CD14-positive monocyte (primary cell): ENCODE measurements around the gene SIX2. TPM values are rescaled to one million over a fixed set of nuclear protein-coding genes. Genes with fewer than 3 reads are reported as not detected.
A peak's percentile ranks its signal among the peaks of the same experiment; 100 is the strongest.

ENCODE experiments used
- DNase-seq, 3 donors: peaks; one replicate each; pipeline ENCODE4 v3.0.0-alpha.2; 2011 to 2022
- H2AFZ ChIP-seq: 2 replicates; pipeline ENCODE4 v1.6.0; 2012; ENCODE audit warnings: mild to moderate bottlenecking, low read depth, low read length, inconsistent platforms; ENCODE audit not compliant: insufficient read depth, poor library complexity, severe bottlenecking
- H3K27ac ChIP-seq, 2 donors: 1 replicate in 1 of 2; 2 replicates in 1 of 2; pipeline ENCODE4 v1.5.1; 2012 to 2013; ENCODE audit warnings: low read length in 2 of 2, control low read depth in 1 of 2, inconsistent platforms in 1 of 2, low read depth in 1 of 2, mild to moderate bottlenecking in 1 of 2
- H3K27me3 ChIP-seq, 2 donors: one replicate each; pipeline versions ENCODE4 v1.6.0 to v1.6.1; 2011 to 2013; ENCODE audit warnings: low read length in 2 of 2; ENCODE audit not compliant: control insufficient read depth in 2 of 2, insufficient read depth in 2 of 2
- H3K36me3 ChIP-seq, 2 donors: replicated peaks in 1 of 2; 1 replicate in 1 of 2; 2 replicates in 1 of 2; pipeline versions ENCODE4 v1.5.1 to v1.6.1; 2012 to 2013; ENCODE audit warnings: low read length in 2 of 2, control low read depth in 1 of 2, inconsistent platforms in 1 of 2, mild to moderate bottlenecking in 1 of 2; ENCODE audit not compliant: insufficient read depth in 2 of 2, control insufficient read depth in 1 of 2
- H3K4me1 ChIP-seq, 2 donors: 1 replicate in 1 of 2; 2 replicates in 1 of 2; pipeline versions ENCODE4 v1.5.1 to v1.6.1; 2012 to 2013; ENCODE audit warnings: low read length in 2 of 2, control low read depth in 1 of 2, inconsistent platforms in 1 of 2, mild to moderate bottlenecking in 1 of 2, moderate library complexity in 1 of 2; ENCODE audit not compliant: insufficient read depth in 2 of 2, control insufficient read depth in 1 of 2
- H3K4me2 ChIP-seq: replicated peaks from 2 replicates; pipeline ENCODE3; 2012; ENCODE audit warnings: low read length, moderate library complexity, mild to moderate bottlenecking; ENCODE audit not compliant: poor library complexity, severe bottlenecking; ENCODE audit errors: extremely low read depth
- H3K4me3 ChIP-seq, 3 experiments: fragments of 200-600 bp in 1 of 3; sonication (generic) in 1 of 3; replicated peaks in 1 of 3; 1 replicate in 2 of 3; 2 replicates in 1 of 3; pipeline ENCODE4 v1.5.1; 2011 to 2013; ENCODE audit warnings: low read length in 3 of 3, mild to moderate bottlenecking in 3 of 3, control low read depth in 2 of 3, low read depth in 2 of 3, inconsistent platforms in 1 of 3, moderate library complexity in 1 of 3
- H3K79me2 ChIP-seq: 2 replicates; pipeline ENCODE4 v1.6.0; 2012; ENCODE audit warnings: mild to moderate bottlenecking, control low read depth, inconsistent platforms, low read length, moderate library complexity; ENCODE audit not compliant: insufficient read depth
- H3K9ac ChIP-seq: 2 replicates; pipeline ENCODE4 v1.6.0; 2017; ENCODE audit warnings: low read length, mild to moderate bottlenecking; ENCODE audit not compliant: insufficient read depth, poor library complexity, severe bottlenecking
- H3K9me3 ChIP-seq, 2 donors: replicated peaks in 1 of 2; 1 replicate in 1 of 2; 2 replicates in 1 of 2; pipeline versions ENCODE4 v1.5.1 to v1.6.1; 2012 to 2013; ENCODE audit warnings: low read length in 2 of 2, control low read depth in 1 of 2; ENCODE audit not compliant: control insufficient read depth in 1 of 2, insufficient read depth in 1 of 2
- H4K20me1 ChIP-seq: 2 replicates; pipeline ENCODE4 v1.6.0; 2012; ENCODE audit warnings: mild to moderate bottlenecking, low read length, control low read depth, moderate library complexity; ENCODE audit not compliant: insufficient read depth
- H3K27ac Mint-ChIP-seq, 7 donors: one replicate each; pipeline ENCODE4 v1.8.0; 2020; ENCODE audit warnings: mild to moderate bottlenecking in 7 of 7, mixed read lengths in 7 of 7, moderate library complexity in 6 of 7, inconsistent platforms in 2 of 7
- H3K27me3 Mint-ChIP-seq, 3 donors: one replicate each; pipeline ENCODE4 v1.8.0; 2021 to 2022; ENCODE audit warnings: low read depth in 3 of 3, mild to moderate bottlenecking in 3 of 3, mixed read lengths in 3 of 3, moderate library complexity in 3 of 3, inconsistent platforms in 1 of 3
- H3K36me3 Mint-ChIP-seq, 2 donors: one replicate each; pipeline ENCODE4 v1.8.0; 2020; ENCODE audit warnings: mixed read lengths in 2 of 2, inconsistent platforms in 1 of 2, mild to moderate bottlenecking in 1 of 2
- H3K4me1 Mint-ChIP-seq: one replicate; pipeline ENCODE4 v1.8.0; 2020; ENCODE audit warnings: mild to moderate bottlenecking, mixed read lengths
- H3K4me3 Mint-ChIP-seq, 2 donors: one replicate each; pipeline ENCODE4 v1.8.0; 2020; ENCODE audit warnings: mild to moderate bottlenecking in 2 of 2, mixed read lengths in 2 of 2, moderate library complexity in 1 of 2
- H3K9me3 Mint-ChIP-seq, 7 donors: one replicate each; pipeline ENCODE4 v1.8.0; 2020 to 2022; ENCODE audit warnings: mixed read lengths in 7 of 7, mild to moderate bottlenecking in 6 of 7, moderate library complexity in 6 of 7, inconsistent platforms in 2 of 7
- WGBS: methylation state at CpG from one replicate; pipeline ENCODE4 v1.1.5; 2013; ENCODE audit warnings: missing lambda C conversion rate; ENCODE audit not compliant: insufficient coverage; 5-methylcytosine and 5-hydroxymethylcytosine counted together
- intact Hi-C, 2 donors: fragments of 100-400 bp; cut with micrococcal nuclease; formaldehyde crosslinking; loops; one replicate each; pipeline versions ENCODE4 v1.15.0 to v1.15.1; 2023
- polyA plus RNA-seq, 3 donors: library from polyadenylated mRNA; depleted of rRNA in 1 of 3; unstranded in 2 of 3; stranded (reverse) in 1 of 3; fragments of 300-500 nt in 2 of 3; fragments of >200 nt in 1 of 3; fragmentation: Illumina TruSeq in 2 of 3; gene quantifications; 1 replicate in 2 of 3; 2 replicates in 1 of 3; pipeline ENCODE4 v1.2.3, GENCODE V29; 2012 to 2021
- TF ChIP-seq, protein P1 (sequence below): fragments of 200-600 bp; IDR thresholded peaks from one replicate; pipeline ENCODE4 v1.8.0; 2022; ENCODE audit warnings: antibody characterized with exemption, mild to moderate bottlenecking

SIX2 gene
- polyA plus RNA-seq, 3 donors = not detected

DNA sequence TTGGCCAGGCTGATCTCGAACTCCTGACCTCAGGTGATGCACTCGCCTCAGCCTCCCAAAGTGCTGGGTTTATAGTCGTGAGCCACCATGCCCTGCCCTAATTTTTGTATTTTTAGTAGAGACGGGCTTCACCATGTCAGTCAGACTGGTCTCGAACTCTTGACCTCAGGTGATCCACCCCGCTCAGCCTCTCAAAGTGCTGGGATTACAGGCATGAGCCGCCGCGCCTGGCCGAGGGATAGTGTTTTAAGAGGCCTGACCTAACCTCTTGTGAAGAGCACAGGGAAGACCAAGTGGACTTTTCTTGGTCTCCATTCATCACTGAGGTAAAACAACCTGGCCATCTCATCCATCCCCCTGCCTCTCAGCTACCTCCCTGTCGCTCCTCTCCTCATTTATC, 29.7 kb downstream of the SIX2 start:
- no peak overlapping the region for H3K4me3 Mint-ChIP-seq
- no peak overlapping the region for H3K27ac ChIP-seq
- H3K27ac Mint-ChIP-seq = peak overlapping the region in 1 of 7 donors; percentile 19
- peaks cover 3 to 13% (median 8%) of the 10 kb centered on the region in 7 donors for H3K9me3 Mint-ChIP-seq
- peaks cover 6 to 7% of the 10 kb centered on the region in 2 donors for H3K9me3 ChIP-seq
- no peak overlapping the region for H3K9ac ChIP-seq
- H3K36me3 ChIP-seq = no peaks in the 10 kb centered on the region
- no peak for DNase-seq
- intact Hi-C loops = no loop called here
- no peaks in the 10 kb centered on the region for H3K4me1 ChIP-seq
- H2AFZ ChIP-seq = no peak overlapping the region
- no peaks in the 10 kb centered on the region for H4K20me1 ChIP-seq
- H3K27me3 Mint-ChIP-seq = peaks cover 13 to 24% (median 14%) of the 10 kb centered on the region in 3 donors
- H3K36me3 Mint-ChIP-seq = no peaks in the 10 kb centered on the region
- H3K4me3 ChIP-seq = no peak overlapping the region
- no peaks in the 10 kb centered on the region for H3K79me2 ChIP-seq
- 94% methylated on average over 9 of the region's 11 CpGs for WGBS
- peaks cover 3 to 8% of the 10 kb centered on the region in 2 donors for H3K27me3 ChIP-seq
- no peak overlapping the region for H3K4me2 ChIP-seq
- TF ChIP-seq, protein P1, sequence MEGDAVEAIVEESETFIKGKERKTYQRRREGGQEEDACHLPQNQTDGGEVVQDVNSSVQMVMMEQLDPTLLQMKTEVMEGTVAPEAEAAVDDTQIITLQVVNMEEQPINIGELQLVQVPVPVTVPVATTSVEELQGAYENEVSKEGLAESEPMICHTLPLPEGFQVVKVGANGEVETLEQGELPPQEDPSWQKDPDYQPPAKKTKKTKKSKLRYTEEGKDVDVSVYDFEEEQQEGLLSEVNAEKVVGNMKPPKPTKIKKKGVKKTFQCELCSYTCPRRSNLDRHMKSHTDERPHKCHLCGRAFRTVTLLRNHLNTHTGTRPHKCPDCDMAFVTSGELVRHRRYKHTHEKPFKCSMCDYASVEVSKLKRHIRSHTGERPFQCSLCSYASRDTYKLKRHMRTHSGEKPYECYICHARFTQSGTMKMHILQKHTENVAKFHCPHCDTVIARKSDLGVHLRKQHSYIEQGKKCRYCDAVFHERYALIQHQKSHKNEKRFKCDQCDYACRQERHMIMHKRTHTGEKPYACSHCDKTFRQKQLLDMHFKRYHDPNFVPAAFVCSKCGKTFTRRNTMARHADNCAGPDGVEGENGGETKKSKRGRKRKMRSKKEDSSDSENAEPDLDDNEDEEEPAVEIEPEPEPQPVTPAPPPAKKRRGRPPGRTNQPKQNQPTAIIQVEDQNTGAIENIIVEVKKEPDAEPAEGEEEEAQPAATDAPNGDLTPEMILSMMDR = no peak
- H3K4me1 Mint-ChIP-seq = peaks cover 3% of the 10 kb centered on the region

DNA sequence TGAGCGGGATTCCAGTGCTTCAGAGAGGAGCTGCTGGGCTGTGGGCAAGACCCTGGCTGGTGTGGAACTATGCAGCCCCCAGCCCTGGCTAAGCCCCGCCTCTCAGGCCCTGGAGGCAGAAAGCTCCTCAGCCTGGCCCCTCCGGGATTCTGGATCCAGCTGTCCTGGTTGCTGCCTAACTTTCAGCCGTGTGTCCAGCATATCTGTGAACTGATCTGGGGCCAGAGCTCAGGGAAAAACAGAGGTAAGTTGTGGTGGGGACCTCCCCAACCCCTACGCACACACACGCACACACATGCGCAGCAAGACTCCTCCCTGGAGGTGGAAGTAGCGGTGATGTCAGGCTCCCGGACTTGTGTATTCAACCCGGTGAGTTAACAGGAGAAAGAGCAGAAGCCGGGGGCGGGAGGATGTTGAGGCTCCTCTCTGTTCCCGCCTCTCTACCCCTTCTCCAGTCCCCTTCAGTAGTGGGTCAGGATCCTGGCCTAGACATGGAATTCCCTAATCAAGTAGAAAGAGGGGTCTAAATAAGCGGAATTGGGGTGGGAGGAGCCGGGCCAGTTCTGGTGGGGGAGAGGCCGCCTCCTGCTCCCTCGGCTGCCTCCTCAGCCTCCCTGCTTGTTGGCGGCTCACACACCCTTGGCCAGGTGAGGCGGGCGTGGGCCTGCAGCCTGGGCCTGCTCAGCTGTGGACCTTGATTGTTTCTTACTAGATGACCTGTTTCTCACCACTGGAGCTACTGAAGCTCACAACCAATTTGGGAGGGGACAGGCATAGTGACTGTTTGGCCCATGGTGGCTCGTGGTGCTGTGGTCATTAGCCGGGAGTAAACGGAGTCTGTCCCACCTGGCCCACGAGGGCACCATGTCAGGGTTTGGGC, 33.4 kb downstream of the SIX2 start:
- Histone ChIP-seq H3K4me1 (no peaks in the 10 kb centered on the region), H3K4me3 (peak overlapping the region in 1 of 3 experiments; percentile 15), H3K27me3 (no peaks in the 10 kb centered on the region), H3K36me3 (no peaks in the 10 kb centered on the region), H4K20me1 (no peaks in the 10 kb centered on the region), H3K9me3 (no peaks in the 10 kb centered on the region), H3K4me2 (no peak overlapping the region), H2AFZ (no peak overlapping the region), H3K79me2 (no peaks in the 10 kb centered on the region), H3K27ac (no peak overlapping the region), H3K9ac (no peak overlapping the region)
- WGBS = 80% methylated on average over 8 of the region's 24 CpGs
- no peaks in the 10 kb centered on the region for H3K36me3 Mint-ChIP-seq
- peaks cover 12 to 31% (median 18%) of the 10 kb centered on the region in 3 donors for H3K27me3 Mint-ChIP-seq
- H3K4me1 Mint-ChIP-seq = peaks cover 7% of the 10 kb centered on the region
- H3K9me3 Mint-ChIP-seq = no peaks in the 10 kb centered on the region
- TF ChIP-seq, protein P1 = no peak
- H3K27ac Mint-ChIP-seq = no peak overlapping the region
- no peak for DNase-seq
- intact Hi-C loops = no loop called here
- H3K4me3 Mint-ChIP-seq = peak overlapping the region in 1 of 2 donors; percentile 79
